HG03175 (cell line): Measurements from ENCODE around the gene WLS.
"Not testable (repeated sequence)": the region's sequence is repeated elsewhere in the genome, so short reads cannot be mapped to it uniquely, and the experiment has no call there.

Source experiments
- ATAC-seq: cut with Tn5 transposase; IDR thresholded peaks from one replicate; pipeline ENCODE4 v1.9.1; 2021; ENCODE audit warnings: mild to moderate bottlenecking, moderate library complexity; ENCODE audit not compliant: unreplicated experiment

WLS gene

GRCh38 chr1:68201546-68202238 is 30.6 kb downstream of the WLS start:
- no peak for ATAC-seq

DNA sequence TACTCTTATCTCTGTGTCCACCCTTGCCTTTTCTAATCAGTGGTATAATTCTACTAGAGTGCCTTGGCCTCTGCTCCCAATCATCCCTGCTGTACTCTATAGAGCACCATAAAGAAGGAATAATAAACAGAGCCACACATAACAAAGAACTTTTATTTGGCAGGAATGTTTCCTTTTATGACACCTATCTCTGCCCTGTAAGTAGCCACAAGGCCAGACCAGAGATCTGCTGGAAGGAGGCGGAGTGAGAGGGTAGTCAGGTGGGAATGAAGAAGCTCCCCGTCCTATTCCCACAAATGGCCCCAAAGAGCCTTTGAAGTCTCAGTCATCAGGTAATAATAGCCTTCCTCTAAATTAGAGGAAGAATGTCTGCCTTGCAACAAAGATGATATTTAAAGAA is 32.7 kb downstream of the WLS start:
- ATAC-seq: no peak

GRCh38 chr1:68198752-68199151 is 33.6 kb downstream of the WLS start:
- no peak for ATAC-seq

DNA sequence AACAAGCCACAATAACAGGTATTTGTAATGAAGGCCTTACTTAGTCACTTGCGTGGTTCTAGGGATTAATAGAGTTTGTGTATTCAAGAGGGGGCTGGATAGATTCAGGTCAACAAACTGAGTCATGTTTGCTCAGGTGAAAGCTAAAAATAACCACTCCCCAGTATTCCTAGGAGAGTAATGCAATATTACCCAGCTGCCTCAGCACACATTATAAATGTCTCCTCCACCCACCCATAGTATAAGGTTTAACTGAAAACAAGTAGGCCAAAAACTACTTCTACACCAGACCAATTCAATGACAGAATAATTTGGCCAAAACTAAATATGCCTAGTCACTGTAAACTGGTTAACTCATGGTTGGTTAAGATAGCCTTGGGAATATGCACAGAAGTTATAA is 34.4 kb downstream of the WLS start:
- no peak for ATAC-seq

GRCh38 chr1:68197461-68197860 is 34.9 kb downstream of the WLS start:
- no peak for ATAC-seq

- ATAC-seq: no peak
Measured at GRCh38 chr1:68196676-68197075, 35.6 kb downstream of the WLS start.

- no peak for ATAC-seq
Measured at GRCh38 chr1:68191717-68192116, 40.6 kb downstream of the WLS start.

DNA sequence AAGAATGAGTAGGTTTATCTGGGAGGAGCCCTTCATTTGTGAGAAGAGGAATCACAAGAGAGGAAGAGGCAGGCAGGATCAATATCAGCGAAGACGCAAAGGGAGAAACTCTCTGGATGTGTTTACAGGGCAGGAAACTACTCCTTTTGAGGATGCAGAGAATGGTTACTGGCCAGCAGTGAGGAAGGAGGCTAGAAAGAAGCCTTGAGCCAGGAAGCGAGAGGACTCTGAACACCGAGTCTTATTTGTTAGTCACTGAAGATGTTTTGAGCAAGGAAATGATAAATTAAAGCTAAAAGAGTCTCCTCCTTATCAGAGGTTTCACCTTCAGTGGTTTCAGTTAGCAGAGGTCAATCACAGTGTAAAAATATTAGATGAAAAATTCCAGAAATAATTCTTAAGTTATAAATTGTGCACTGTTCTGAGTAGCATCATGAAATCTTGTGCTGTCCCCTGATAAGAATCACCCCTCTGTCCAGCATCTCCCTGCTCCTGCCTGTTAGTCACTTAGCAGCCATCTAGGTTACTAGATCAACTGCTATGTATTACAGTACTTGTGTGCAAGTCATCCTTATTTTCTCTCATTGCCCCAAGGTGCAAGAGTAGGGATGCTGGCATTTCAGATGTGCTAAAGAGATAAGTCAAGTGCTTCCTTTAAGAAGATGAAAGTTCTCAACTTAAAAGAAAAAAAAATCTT is 43.5 kb downstream of the WLS start:
- no peak for ATAC-seq

- no peak for ATAC-seq
Measured at GRCh38 chr1:68188060-68188538, 44.2 kb downstream of the WLS start.

- no peak for ATAC-seq
Measured at GRCh38 chr1:68185743-68186142, 46.6 kb downstream of the WLS start.

DNA sequence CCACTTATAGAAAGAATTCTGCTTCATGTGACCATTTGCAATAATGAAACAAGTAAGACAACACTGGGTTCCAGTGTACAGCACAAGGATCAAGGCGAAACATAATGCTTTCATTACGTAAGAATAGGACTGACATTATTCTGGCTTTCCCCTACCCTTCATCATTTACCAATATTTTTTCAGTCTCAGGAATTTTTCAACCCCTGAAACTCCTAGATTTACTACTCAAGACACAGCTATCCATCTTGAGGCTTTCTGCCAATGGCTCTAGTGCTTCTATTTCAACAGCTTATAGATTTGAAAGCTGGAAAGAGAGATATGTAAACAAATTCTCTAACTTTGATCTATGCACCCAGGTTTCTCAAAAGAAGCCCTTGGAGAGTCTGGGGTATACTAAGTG is 48.4 kb downstream of the WLS start:
- no peak for ATAC-seq

DNA sequence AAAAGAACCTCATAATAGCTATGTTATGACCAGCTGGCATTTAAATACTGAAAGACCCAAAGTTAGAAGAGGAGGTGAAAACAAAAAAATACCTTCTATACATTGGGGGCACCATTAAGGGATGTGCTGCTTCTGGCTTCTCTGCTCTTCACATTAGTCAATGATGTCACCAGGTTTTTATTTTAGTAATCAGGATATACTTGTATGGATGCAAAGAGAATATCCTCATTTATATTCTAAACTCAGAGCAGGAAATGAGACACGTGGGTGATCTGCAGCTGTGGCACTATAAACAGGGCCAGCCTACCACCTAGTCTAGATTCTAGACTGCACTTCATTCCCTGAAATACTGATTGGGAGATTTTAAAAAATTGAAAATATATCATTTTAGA is 51.2 kb downstream of the WLS start:
- no peak for ATAC-seq

GRCh38 chr1:68180441-68181164 is 51.7 kb downstream of the WLS start:
- ATAC-seq: no peak

DNA sequence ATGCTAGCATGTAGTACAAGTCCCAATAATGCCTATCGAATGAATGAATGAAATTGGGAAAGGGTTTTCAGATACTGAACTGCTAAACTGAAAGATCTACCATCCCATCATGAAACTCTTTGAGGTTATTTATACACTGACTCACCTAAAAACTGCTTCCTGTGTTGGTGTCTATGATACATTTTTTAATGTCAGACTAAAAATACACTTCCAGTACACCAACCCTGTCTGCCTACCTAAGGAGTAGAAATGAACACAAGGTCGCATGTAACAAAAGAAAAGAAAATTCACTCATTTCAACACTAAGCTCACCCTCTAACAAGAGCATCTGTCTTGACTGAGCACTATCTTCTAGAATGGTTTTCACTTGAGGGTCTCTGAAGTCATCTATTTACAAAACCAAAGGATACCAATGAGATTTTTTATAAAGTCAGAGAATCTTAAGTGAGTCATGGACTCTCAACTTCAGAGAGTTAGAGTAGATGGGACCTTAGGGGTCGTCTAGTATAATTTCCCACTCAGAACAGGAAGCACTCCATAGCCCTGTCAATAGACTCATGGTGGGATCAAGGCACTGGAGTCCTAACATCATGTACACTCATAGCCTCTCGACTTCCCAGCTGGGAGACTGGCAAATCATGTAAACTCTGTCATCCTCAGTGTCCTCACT is 53.4 kb downstream of the WLS start:
- ATAC-seq: peak; percentile 73

DNA sequence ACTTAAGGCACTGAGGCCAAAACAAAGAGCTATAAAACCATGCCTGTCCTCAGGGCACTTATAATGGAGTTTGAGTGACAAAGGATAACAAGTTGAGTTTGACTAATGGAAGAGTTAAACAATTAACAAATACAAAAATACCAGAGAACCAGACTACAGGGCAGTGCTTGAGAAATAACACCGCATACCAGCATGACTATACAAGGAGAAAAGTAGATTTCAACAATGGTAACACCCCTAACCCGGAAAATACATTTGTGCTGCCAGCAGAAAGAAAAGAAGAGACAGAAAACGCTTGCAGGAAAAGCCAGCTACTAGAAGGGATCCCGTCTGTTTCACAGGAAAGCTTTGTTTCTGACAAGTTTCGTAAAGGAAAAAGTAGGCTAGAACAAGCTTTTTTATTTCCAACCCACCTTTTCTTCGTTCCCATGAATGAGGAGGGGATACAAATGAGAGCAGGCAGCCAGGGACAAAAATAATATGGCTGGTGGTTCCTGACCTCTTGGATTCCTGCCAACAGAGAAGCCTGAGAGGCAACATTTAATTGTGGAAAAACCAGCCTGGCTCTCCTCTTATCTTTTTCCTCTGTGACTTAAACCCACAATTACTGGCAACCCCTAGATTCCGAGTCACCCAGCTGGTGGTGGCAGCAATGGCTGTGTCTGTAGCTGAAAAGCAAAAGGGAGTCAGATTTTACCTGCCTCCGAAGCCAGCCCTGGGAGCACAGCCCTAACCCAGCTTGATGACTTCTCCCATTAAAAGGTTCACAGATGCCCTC is 56.5 kb downstream of the WLS start:
- ATAC-seq: no peak

DNA sequence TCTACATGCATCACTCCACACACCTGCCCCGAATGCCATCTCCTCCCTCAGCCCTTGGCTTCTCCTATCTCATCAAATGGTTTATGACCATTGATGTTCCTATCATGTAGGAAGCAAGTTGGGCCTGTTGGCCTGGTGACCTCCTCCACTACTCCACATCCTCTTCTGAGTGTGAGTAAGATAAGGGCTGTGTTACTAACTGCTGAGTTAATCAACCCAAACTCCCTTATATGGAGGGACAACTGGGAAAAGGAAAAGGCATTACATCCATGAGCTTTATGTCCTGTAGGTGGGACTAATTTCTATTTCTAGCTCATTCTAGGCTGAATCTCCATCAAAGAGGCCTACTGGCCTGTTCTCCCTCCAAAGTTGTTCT is 57.6 kb downstream of the WLS start:
- ATAC-seq: no peak

DNA sequence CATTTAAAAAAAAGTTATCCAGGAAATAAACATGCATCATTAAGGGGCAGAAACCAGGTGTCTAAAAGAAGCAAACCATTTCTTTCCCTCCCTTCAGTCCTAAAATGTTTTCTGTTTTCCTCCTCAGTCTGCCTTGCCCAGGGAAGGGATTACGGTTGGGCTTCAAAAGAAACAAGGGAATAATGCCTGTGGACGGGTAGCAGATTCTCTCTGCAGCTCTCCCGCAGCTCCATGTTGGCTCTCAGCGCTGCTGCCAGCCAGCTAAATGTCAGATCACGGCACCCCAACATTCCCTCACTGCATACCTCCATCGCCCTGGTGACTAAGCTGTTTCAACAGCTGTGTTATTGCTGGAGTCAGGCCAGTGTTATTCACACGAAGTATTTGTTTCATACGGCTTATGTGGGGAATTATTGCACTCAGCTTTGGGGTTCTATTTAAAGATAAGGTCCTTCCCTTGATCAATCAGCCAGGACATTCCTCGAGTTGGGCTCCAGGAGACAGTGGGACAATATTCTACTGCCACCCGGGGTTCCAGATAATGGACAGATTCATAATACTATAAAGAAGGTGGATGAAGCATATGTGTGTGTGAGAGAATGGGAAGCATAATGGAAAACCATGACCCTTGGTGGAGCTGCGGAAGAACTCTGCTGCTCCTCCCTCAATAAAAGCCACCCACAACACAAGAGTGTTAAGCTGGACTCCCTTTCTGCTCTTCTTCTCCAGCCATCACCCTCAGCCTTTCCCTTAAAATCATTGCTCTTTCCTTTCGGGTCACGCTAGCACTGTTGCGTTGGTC is 58.2 kb downstream of the WLS start:
- no peak for ATAC-seq

GRCh38 chr1:68173283-68173935 is 58.9 kb downstream of the WLS start:
- no peak for ATAC-seq

GRCh38 chr1:68171795-68172194 is 60.5 kb downstream of the WLS start:
- not testable (repeated sequence) for ATAC-seq
